GM21526 (cell line): ENCODE measurements around the gene HBA2.
"Not testable (repeated sequence)": the region's sequence is repeated elsewhere in the genome, so short reads cannot be mapped to it uniquely, and the experiment has no call there.

Experiments
- ATAC-seq: cut with Tn5 transposase; IDR thresholded peaks from one replicate; pipeline ENCODE4 v1.9.1; 2021; ENCODE audit warnings: moderate library complexity; ENCODE audit not compliant: unreplicated experiment, low FRiP score

Gene HBA2

GRCh38 chr16:172374-172941, at the start of gene HBA2:
Gene HBA2 (plus strand): TSS chr16:172876. CDS start chr16:172913, 37 bp downstream.
- ATAC-seq = not testable (repeated sequence)

GRCh38 chr16:123558-124350, 48.9 kb upstream of the HBA2 start:
- not testable (repeated sequence) for ATAC-seq

- no peak for ATAC-seq
Observed at GRCh38 chr16:125011-125410, 47.7 kb upstream of the HBA2 start.

- ATAC-seq = no peak
Observed at GRCh38 chr16:129075-129474, 43.6 kb upstream of the HBA2 start.

GRCh38 chr16:130533-131173, 42.0 kb upstream of the HBA2 start:
- no peak for ATAC-seq

GRCh38 chr16:132120-132519, 40.6 kb upstream of the HBA2 start:
- no peak for ATAC-seq

- no peak for ATAC-seq
Observed at GRCh38 chr16:133716-134115, 39.0 kb upstream of the HBA2 start.

- no peak for ATAC-seq
Observed at GRCh38 chr16:138049-138417, 34.6 kb upstream of the HBA2 start.

- no peak for ATAC-seq
Observed at GRCh38 chr16:140175-140857, 32.4 kb upstream of the HBA2 start.

GRCh38 chr16:142405-142967, 30.2 kb upstream of the HBA2 start:
- no peak for ATAC-seq

GRCh38 chr16:143047-143446, 29.6 kb upstream of the HBA2 start:
- no peak for ATAC-seq

- no peak for ATAC-seq
Observed at GRCh38 chr16:143456-143855, 29.2 kb upstream of the HBA2 start.

GRCh38 chr16:144797-145252, 27.9 kb upstream of the HBA2 start:
- ATAC-seq = no peak

- no peak for ATAC-seq
Observed at GRCh38 chr16:146646-147045, 26.0 kb upstream of the HBA2 start.

GRCh38 chr16:149024-149660, 23.5 kb upstream of the HBA2 start:
- ATAC-seq = no peak

- ATAC-seq = no peak
Observed at GRCh38 chr16:152141-153128, 20.2 kb upstream of the HBA2 start, which contains the start of gene HBZ. Gene HBZ (plus strand): TSS chr16:152644. CDS start chr16:152910, 266 bp downstream.

GRCh38 chr16:153129-153521, 19.6 kb upstream of the HBA2 start:
- not testable (repeated sequence) for ATAC-seq

- not testable (repeated sequence) for ATAC-seq
Observed at GRCh38 chr16:153550-154216, 19.0 kb upstream of the HBA2 start.
